Cortex of kidney (tissue), 1 donor: ENCODE results near the gene NAT10.
"Not testable (repeated sequence)": the region's sequence is repeated elsewhere in the genome, so short reads cannot be mapped to it uniquely, and the experiment has no call there.

Source experiments
- DNase-seq: peaks from one replicate; lab custom pipeline; 2025; lab: John Stamatoyannopoulos, UW

Gene NAT10

GRCh38 chr11:34168642-34169420 is 63.4 kb downstream of the NAT10 start:
- no peak for DNase-seq

DNA sequence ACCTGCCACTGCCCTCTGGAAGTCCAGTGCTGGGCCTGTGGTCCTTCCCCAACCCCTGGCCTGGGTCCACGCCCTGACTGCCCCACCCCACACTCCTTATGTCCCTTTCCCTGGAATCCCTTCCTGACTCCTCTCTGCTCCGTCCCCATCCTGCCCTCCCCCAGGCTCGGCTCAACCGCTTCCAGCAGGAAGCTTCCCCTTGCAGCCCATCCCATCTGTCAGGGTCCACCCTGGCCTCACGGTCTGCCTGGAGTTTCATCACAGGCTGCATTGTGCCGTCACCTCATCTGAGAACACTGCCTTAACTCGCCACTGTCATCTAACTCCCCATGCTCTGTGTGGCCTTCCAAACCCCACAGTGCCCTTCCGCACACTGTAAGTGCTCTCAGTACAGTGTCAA is 64.3 kb downstream of the NAT10 start:
- no peak for DNase-seq

- DNase-seq: no peak
Measured at GRCh38 chr11:34173050-34173449, 67.6 kb downstream of the NAT10 start.

DNA sequence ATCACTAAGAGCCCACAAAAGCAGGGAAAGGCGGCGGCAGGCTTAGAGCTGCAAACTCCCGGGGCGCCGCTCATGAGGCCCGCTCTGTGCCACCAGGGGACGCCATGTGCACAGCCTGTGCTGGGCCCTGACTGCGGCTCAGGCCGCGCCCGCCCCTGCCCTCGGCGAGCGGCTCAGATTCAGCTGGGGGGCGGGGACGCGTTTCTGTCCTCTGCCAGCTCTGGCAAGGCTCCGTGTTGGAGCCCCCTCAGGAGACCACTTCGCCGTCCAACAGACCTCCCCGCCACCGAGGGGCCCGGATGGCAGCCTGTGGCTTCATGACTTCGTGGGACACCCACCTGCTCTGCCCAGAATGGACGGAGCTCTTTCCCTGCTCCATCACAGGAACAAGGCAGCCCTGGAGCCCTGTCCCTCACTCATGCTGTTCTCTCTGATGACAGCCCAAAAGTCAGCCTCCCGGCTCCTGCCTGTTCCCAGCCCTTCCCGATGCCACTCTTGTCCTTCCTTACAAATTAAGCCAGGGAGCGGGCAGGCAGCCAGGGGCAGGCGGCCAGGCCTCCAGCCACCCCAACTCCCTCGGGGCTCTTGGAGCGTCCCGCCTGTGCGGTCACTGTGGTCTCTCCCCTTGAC is 69.1 kb downstream of the NAT10 start:
- no peak for DNase-seq

DNA sequence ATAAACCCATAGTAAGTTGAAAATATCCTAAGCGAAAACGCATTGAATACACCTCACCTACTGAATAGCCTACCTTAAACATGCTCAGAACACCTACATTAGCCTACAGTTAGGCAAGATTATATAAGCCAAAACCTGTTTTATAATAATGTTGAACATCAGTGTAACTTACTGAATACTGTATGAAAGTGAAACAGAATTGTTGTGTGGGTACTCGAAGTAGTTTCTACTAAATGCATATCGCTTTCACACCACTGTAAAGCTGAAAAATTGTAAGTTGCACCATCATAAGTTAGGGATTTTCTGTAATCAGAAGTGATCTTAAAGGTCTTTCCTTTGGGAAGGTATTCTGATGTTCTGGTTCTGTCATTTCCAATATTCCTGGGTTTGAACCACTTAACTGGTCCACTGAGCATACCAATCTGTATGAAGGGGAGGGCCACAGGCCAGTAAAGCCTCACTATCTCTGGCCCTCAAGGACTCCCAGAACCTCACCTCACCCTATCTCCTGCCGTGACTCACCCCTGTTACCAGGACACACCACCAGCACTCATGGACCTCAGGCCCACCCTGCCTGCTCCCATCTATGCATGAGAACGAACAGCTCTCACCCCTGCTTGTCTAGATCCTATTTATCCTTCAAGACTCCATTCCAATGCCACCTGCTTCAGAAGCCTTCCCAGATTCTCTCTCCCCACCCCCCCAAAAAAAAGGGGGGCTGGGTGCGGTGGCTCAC is 70.0 kb downstream of the NAT10 start:
- no peak for DNase-seq

GRCh38 chr11:34176751-34177209 is 71.4 kb downstream of the NAT10 start:
- no peak for DNase-seq

- DNase-seq: no peak
Measured at GRCh38 chr11:34178209-34178821, 72.9 kb downstream of the NAT10 start.

- DNase-seq: no peak
Measured at GRCh38 chr11:34179026-34179675, 73.7 kb downstream of the NAT10 start.

DNA sequence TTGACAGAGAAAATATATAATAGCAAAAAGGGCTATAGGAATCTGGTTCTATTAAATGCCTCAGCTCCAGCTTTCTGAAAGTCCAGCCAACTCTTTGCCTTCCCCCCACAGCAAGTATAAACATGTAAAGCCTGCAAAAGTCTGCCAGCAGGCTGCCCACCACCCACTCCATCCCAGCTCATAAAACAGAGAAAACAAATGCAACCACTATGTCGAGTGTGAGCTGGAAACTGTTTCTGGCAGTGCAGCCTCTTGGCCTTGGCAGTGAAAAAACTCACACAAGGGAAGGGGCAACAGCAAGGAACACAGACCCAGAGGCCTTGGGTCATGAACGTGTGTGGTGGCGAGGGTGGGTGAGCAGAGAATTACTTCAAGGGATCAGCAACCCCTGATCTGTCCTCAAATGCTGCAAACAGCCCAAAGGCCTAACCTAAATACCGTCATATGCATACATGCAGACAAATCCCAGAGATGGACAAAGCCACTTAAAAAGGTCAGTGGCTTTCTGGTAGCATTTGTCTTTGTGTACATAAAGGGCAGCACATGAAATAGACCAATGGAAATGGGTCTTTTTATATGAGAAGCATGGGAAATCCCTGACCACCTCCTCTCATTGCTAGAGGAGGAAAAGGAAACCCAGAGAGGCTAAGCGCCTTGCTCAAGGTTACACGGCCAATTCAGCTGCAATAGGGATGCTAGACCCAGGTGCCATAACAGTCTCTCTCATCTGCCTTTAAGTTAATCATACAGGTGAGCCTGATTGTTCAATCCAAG is 74.8 kb downstream of the NAT10 start:
- no peak for DNase-seq

GRCh38 chr11:34180814-34181165 is 75.4 kb downstream of the NAT10 start:
- not testable (repeated sequence) for DNase-seq

DNA sequence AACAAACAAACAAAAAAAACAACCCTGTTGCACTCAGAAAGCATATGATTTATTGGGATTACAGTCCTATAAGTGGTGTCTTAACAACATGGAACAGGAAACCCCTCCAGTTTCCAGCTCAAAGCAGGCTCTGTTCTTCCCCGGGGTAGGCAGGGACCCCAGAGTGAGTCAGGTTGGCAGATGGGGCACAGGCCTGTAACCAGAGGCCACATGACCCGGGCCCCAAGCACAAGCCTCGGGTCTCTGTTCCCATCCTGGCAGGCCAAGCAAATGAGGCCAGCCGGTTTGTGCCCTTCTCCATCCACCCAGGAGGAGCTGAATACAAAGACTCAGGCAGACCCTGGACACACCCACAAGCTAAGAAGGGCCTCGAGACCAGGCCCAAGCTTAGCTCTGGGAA is 75.8 kb downstream of the NAT10 start:
- DNase-seq: no peak

DNA sequence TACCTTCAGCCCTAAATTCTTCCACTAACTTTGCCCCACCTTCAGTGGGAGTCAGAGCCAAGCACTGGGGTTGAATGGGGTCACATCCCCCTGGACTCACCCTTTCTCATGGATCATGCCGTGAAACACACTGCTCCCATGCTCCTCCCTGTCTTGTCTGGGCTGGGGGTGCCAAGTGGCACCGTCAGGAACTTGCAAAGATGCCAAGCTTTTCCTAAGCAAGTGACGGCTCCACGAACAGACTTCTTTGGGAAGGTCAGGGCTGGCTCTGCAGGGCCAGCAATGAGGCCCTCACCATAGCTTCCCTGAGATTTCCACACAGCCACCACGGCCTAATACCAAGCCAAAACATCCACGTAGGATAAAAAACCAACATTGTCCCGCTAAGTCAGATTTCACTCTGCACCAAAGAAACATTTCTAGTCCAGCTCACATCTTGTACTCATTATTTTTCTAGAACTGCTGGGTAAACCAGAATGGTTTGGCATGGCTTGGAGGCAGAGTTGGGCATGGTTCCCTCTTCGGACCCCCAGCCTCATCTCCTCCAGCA is 76.5 kb downstream of the NAT10 start:
- no peak for DNase-seq

- DNase-seq: no peak
Measured at GRCh38 chr11:34182425-34182824, 77.0 kb downstream of the NAT10 start.

DNA sequence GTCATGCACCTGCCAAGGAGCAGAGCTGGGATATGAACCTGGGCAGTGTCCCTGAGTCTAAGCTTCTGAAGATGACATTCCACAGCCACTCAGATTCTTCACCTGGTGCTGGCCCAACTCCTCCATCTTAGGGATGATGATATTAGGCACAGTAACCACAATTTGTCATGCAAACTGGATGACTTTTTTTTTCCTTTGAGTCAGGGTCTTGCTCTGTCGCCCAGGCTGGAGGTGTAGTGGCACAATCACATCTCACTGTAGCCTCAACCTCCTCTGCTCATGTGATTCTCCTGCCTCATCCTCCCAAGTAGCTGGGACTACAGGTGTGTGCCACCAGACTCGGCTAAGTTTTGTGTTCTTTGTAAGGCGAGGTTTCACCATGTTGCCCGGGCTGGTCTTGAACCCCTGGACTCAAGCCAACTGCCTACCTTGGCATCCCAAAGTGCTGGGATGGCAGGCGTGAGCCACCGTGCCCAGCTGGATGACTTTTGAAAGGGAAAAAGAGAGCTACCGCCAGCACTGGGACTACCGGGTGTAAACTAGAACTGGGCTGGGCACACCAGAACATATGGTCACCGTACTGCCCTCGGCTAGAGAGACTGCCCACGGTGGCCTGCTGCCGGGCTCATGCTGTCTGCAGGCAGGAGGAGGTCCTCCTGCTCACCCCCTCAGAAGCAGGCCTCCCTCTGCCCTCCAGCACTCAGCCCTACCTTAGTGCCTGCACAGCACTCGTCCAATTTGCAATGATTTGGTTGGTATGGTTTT is 77.7 kb downstream of the NAT10 start:
- no peak for DNase-seq

- DNase-seq: no peak
Measured at GRCh38 chr11:34183848-34184391, 78.5 kb downstream of the NAT10 start.

DNA sequence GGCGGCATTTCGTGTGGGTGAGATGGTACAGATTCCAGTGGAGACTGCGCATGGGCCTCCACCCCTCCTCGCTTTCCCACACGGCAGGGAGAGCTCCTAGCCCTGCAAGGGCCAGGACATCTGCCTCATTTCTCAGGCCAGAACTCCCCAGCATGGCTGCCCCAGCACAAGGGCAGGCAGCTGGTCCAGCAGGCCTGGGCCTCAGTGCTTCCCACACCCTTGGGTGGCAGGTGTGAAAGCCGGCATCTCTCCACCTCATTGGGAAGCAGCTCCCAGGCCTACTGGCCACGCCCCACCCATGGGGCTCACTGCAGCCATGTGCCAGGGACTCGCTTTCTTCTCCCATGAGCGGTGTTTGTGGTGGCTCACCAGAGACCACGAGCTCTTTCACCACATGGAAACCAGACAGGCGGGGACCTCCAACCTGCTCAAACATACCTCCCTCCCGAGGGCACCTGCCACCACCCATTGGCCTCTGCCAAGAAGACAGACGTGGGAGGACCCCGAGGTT is 79.1 kb downstream of the NAT10 start:
- no peak for DNase-seq

DNA sequence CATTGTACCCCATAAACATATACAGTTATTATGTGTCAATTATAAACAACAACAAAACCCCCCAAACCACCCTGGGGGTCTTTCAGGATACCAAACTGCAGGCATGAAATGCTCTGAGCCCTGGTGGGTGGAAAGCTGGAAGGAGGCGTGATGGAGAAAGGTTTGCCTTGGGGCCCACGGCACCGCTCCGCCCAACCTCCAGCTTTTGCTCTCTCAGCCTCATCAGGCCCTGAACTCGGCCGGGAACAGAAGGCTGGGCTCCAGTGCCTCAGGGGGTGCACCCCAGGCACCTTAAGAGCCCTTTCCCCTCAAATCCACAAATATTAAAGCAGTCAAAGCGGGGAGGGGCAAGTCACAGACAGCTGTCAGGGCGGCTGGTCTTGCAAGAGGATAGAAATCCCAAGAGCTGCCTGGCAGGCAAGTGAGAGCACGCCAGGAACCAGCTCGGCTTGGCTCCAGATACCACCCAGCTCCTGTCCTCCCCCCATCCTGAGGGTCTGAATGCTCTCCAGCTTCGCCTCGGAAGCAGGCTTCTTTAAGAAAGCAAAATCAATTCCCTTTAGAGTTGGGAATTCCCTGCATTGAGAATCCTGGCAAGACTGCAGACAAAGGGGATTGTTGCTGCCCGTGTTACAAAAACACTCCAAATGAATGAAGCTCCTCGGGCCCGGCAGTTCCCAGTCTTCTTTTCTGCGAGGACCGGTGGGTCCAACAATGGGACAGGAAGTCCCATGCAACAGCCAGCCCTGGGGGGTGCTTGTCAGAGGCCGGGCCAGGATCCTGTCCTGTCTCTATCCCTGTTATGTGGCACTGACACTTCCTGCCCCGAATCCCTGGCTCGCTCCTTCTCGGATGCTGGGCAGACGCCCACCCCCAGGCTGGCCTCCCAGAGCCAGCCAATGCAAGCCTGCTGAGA is 80.8 kb downstream of the NAT10 start:
- DNase-seq: no peak

GRCh38 chr11:34188181-34188580 is 82.8 kb downstream of the NAT10 start:
- DNase-seq: no peak

DNA sequence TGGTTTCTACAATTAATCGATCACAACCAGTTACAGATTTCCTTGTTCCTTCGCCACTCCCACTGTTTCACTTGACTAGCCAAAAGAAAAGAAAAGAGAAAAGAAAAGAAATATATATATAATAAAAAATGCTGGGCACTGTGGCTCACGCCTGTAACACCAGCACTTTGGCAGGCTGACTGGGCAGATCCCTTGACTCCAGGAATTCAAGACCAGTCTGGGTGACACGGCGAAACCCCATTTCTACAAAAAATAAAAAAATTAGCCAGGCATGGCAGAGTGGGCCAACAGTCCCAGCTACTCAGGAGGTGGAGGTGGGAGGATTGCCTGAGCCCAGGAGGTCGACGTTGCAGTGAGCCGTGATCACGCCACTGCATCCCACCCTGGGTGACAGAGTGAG is 83.8 kb downstream of the NAT10 start:
- DNase-seq: no peak
